GM19455 (cell line): ENCODE results near the gene SERPINA6.
"Not testable (repeated sequence)": the region's sequence is repeated elsewhere in the genome, so short reads cannot be mapped to it uniquely, and the experiment has no call there.

Experiments
- ATAC-seq: cut with Tn5 transposase; IDR thresholded peaks from one replicate; pipeline ENCODE4 v1.9.1; 2021; ENCODE audit not compliant: unreplicated experiment

SERPINA6 gene

GRCh38 chr14:94329857-94330256 lies 6.7 kb upstream of the SERPINA6 start:
- no peak for ATAC-seq

GRCh38 chr14:94328196-94328595 lies 5.1 kb upstream of the SERPINA6 start:
- ATAC-seq: no peak

- no peak for ATAC-seq
These were observed 1.5 kb downstream of the SERPINA6 start for GRCh38 chr14:94321421-94322271.

GRCh38 chr14:94320243-94320642 lies 2.9 kb downstream of the SERPINA6 start:
- ATAC-seq: no peak

- ATAC-seq: no peak
These were observed 5.9 kb downstream of the SERPINA6 start for GRCh38 chr14:94317259-94317658.

- ATAC-seq: no peak
These were observed 6.4 kb downstream of the SERPINA6 start for GRCh38 chr14:94316692-94317091.

- ATAC-seq: no peak
These were observed 8.2 kb downstream of the SERPINA6 start for GRCh38 chr14:94314890-94315289.

GRCh38 chr14:94313991-94314655 lies 9.0 kb downstream of the SERPINA6 start:
- ATAC-seq: no peak

GRCh38 chr14:94312481-94313246 lies 10.5 kb downstream of the SERPINA6 start:
- ATAC-seq: no peak

GRCh38 chr14:94310248-94310647 lies 12.9 kb downstream of the SERPINA6 start:
- no peak for ATAC-seq

- ATAC-seq: no peak
These were observed 13.4 kb downstream of the SERPINA6 start for GRCh38 chr14:94309721-94310120.

- ATAC-seq: no peak
These were observed 15.6 kb downstream of the SERPINA6 start for GRCh38 chr14:94307410-94307992.

- ATAC-seq: no peak
These were observed 16.8 kb downstream of the SERPINA6 start for GRCh38 chr14:94306047-94306978.

GRCh38 chr14:94305620-94306019 lies 17.5 kb downstream of the SERPINA6 start:
- ATAC-seq: no peak

GRCh38 chr14:94304243-94304642 lies 18.9 kb downstream of the SERPINA6 start:
- no peak for ATAC-seq

- ATAC-seq: no peak
These were observed 20.0 kb downstream of the SERPINA6 start for GRCh38 chr14:94303111-94303510.

- ATAC-seq: no peak
These were observed 25.0 kb downstream of the SERPINA6 start for GRCh38 chr14:94298130-94298529.

GRCh38 chr14:94296181-94296545 lies 27.0 kb downstream of the SERPINA6 start:
- ATAC-seq: not testable (repeated sequence)

- no peak for ATAC-seq
These were observed 27.6 kb downstream of the SERPINA6 start for GRCh38 chr14:94295360-94296180.
